ENCODE measurements around the gene NEURL4.

NEURL4 gene

GRCh38 chr17:7325031-7325528, 4.1 kb downstream of the NEURL4 start:
- Histone ChIP-seq H3K36me3 (ENCODE audit: low read depth) (peaks cover 56% of the 10 kb centered on the region), H3K27ac (ENCODE audit: poor library complexity, severe bottlenecking) (no peak overlapping the region), H3K4me3 (ENCODE audit: severe bottlenecking) (no peak overlapping the region), H3K27me3 (ENCODE audit: insufficient read depth, poor library complexity, severe bottlenecking) (no peaks in the 10 kb centered on the region), H3K9me3 (ENCODE audit: severe bottlenecking) (no peaks in the 10 kb centered on the region), H3K4me1 (ENCODE audit: insufficient read depth, poor library complexity, severe bottlenecking) (no peaks in the 10 kb centered on the region)
- ATAC-seq (ENCODE audit: low read depth) = no peak
- no peak for TF ChIP-seq CTCF (IDR thresholded peaks at IDR 0.05; ENCODE audit: poor library complexity, severe bottlenecking)
- no peak for DNase-seq (ENCODE audit: low spot score)

GRCh38 chr17:7324438-7324779, 4.7 kb downstream of the NEURL4 start:
- ATAC-seq (ENCODE audit: low read depth) (no peak), DNase-seq (ENCODE audit: low spot score) (no peak)
- Histone ChIP-seq H3K36me3 (ENCODE audit: low read depth) (peaks cover 59% of the 10 kb centered on the region), H3K4me3 (ENCODE audit: severe bottlenecking) (no peak overlapping the region), H3K27ac (ENCODE audit: poor library complexity, severe bottlenecking) (no peak overlapping the region), H3K9me3 (ENCODE audit: severe bottlenecking) (no peaks in the 10 kb centered on the region), H3K27me3 (ENCODE audit: insufficient read depth, poor library complexity, severe bottlenecking) (no peaks in the 10 kb centered on the region), H3K4me1 (ENCODE audit: insufficient read depth, poor library complexity, severe bottlenecking) (no peaks in the 10 kb centered on the region)
- peak; percentile 53 for TF ChIP-seq CTCF (IDR thresholded peaks at IDR 0.05; ENCODE audit: poor library complexity, severe bottlenecking)

- peak; percentile 73 for TF ChIP-seq CTCF (IDR thresholded peaks at IDR 0.05; ENCODE audit: poor library complexity, severe bottlenecking)
- peak; percentile 51 for ATAC-seq (ENCODE audit: low read depth)
- no peak overlapping the region for H3K27ac ChIP-seq (ENCODE audit: poor library complexity, severe bottlenecking)
These were observed 5.3 kb downstream of the NEURL4 start for GRCh38 chr17:7323731-7324437.

GRCh38 chr17:7322520-7323194, 6.5 kb downstream of the NEURL4 start:
- DNase-seq (ENCODE audit: low spot score) (no peak), ATAC-seq (ENCODE audit: low read depth) (no peak)
- H3K27me3 ChIP-seq (ENCODE audit: insufficient read depth, poor library complexity, severe bottlenecking) = no peaks in the 10 kb centered on the region
- no peak overlapping the region for H3K4me3 ChIP-seq (ENCODE audit: severe bottlenecking)
- peaks cover 71% of the 10 kb centered on the region for H3K36me3 ChIP-seq (ENCODE audit: low read depth)
- TF ChIP-seq CTCF (IDR thresholded peaks at IDR 0.05; ENCODE audit: poor library complexity, severe bottlenecking) = no peak
- H3K9me3 ChIP-seq (ENCODE audit: severe bottlenecking) = no peaks in the 10 kb centered on the region
- H3K4me1 ChIP-seq (ENCODE audit: insufficient read depth, poor library complexity, severe bottlenecking) = no peaks in the 10 kb centered on the region
- H3K27ac ChIP-seq (ENCODE audit: poor library complexity, severe bottlenecking) = no peak overlapping the region

More at GRCh38 chr17:7323731-7324437, 5.3 kb downstream of the NEURL4 start:
- no peaks in the 10 kb centered on the region for H3K4me1 ChIP-seq (ENCODE audit: insufficient read depth, poor library complexity, severe bottlenecking)
- H3K9me3 ChIP-seq (ENCODE audit: severe bottlenecking) = no peaks in the 10 kb centered on the region
- no peaks in the 10 kb centered on the region for H3K27me3 ChIP-seq (ENCODE audit: insufficient read depth, poor library complexity, severe bottlenecking)
- peaks cover 61% of the 10 kb centered on the region for H3K36me3 ChIP-seq (ENCODE audit: low read depth)
- no peak overlapping the region for H3K4me3 ChIP-seq (ENCODE audit: severe bottlenecking)
- DNase-seq (ENCODE audit: low spot score) = no peak

GRCh38 chr17:7321466-7321865, 7.7 kb downstream of the NEURL4 start:
- Histone ChIP-seq H3K27me3 (ENCODE audit: insufficient read depth, poor library complexity, severe bottlenecking) (no peaks in the 10 kb centered on the region), H3K4me1 (ENCODE audit: insufficient read depth, poor library complexity, severe bottlenecking) (no peaks in the 10 kb centered on the region), H3K4me3 (ENCODE audit: severe bottlenecking) (no peak overlapping the region), H3K27ac (ENCODE audit: poor library complexity, severe bottlenecking) (no peak overlapping the region), H3K36me3 (ENCODE audit: low read depth) (peaks cover 80% of the 10 kb centered on the region), H3K9me3 (ENCODE audit: severe bottlenecking) (no peaks in the 10 kb centered on the region)
- DNase-seq (ENCODE audit: low spot score) = no peak
- TF ChIP-seq CTCF (IDR thresholded peaks at IDR 0.05; ENCODE audit: poor library complexity, severe bottlenecking) = no peak
- ATAC-seq (ENCODE audit: low read depth) = no peak

Data from RWPE2 (cell line).